Measurements from ENCODE around the gene VPS26B. TPM values are rescaled to one million over a fixed set of nuclear protein-coding genes. Genes with fewer than 3 reads are reported as not detected.

The VPS26B gene
- total and polyA plus RNA-seq, 4 donors: 17.1 to 37.6 (median 27.4) TPM

GRCh38 chr11:134245434-134245833 lies 21.0 kb downstream of the VPS26B start:
- peaks cover 20 to 69% (median 41%) of the 10 kb centered on the region in 4 donors for H3K36me3 ChIP-seq (ENCODE audit: control insufficient read depth in 4 of 4, insufficient read depth in 4 of 4, low read length in 4 of 4)
- ATAC-seq (ENCODE audit: insufficient read depth, low FRiP score) (no peak), DNase-seq (no peak)
- H3K9me3 ChIP-seq (ENCODE audit: control insufficient read depth in 4 of 4, insufficient read depth in 3 of 4, low read length in 3 of 4): no peaks in the 10 kb centered on the region
- H3K4me3 ChIP-seq: no peak overlapping the region
- H3K4me1 ChIP-seq (ENCODE audit: control insufficient read depth in 5 of 5, insufficient read depth in 5 of 5, low read length in 5 of 5): no peaks in the 10 kb centered on the region
- H3K27ac ChIP-seq (ENCODE audit: low read depth in 1 of 2, low read length in 1 of 2): no peak overlapping the region
- H3K9ac ChIP-seq (ENCODE audit: insufficient read depth in 1 of 2, low read length in 2 of 2): no peak overlapping the region
- no peak for TF ChIP-seq CTCF (IDR thresholded peaks at IDR 0.05; ENCODE audit: control extremely low read depth, extremely low read depth)
- WGBS, 2 donors: 95 to 97% methylated on average over 14 of the region's 14 CpGs
- no peaks in the 10 kb centered on the region for H3K27me3 ChIP-seq (ENCODE audit: control insufficient read depth in 3 of 3, insufficient read depth in 3 of 3, low read length in 2 of 3)

GRCh38 chr11:134246100-134246499 lies 21.6 kb downstream of the VPS26B start:
- Histone ChIP-seq H3K9ac (ENCODE audit: insufficient read depth in 1 of 2, low read length in 2 of 2) (no peak overlapping the region), H3K4me1 (ENCODE audit: control insufficient read depth in 5 of 5, insufficient read depth in 5 of 5, low read length in 5 of 5) (no peaks in the 10 kb centered on the region), H3K27ac (ENCODE audit: low read depth in 1 of 2, low read length in 1 of 2) (no peak overlapping the region), H3K36me3 (ENCODE audit: control insufficient read depth in 4 of 4, insufficient read depth in 4 of 4, low read length in 4 of 4) (peaks cover 24 to 71% (median 43%) of the 10 kb centered on the region in 4 donors), H3K27me3 (ENCODE audit: control insufficient read depth in 3 of 3, insufficient read depth in 3 of 3, low read length in 2 of 3) (no peaks in the 10 kb centered on the region), H3K9me3 (ENCODE audit: control insufficient read depth in 4 of 4, insufficient read depth in 3 of 4, low read length in 3 of 4) (no peaks in the 10 kb centered on the region), H3K4me3 (no peak overlapping the region)
- WGBS, 2 donors: 91 to 95% methylated on average over 11 of the region's 11 CpGs
- no peak for DNase-seq
- TF ChIP-seq CTCF (IDR thresholded peaks at IDR 0.05; ENCODE audit: control extremely low read depth, extremely low read depth): no peak
- ATAC-seq (ENCODE audit: insufficient read depth, low FRiP score): no peak

- Histone ChIP-seq H3K4me3 (no peak overlapping the region), H3K27ac (ENCODE audit: low read depth in 1 of 2, low read length in 1 of 2) (no peak overlapping the region), H3K4me1 (ENCODE audit: control insufficient read depth in 5 of 5, insufficient read depth in 5 of 5, low read length in 5 of 5) (peaks cover 0 to under 1% (median 0%) of the 10 kb centered on the region in 5 donors), H3K27me3 (ENCODE audit: control insufficient read depth in 3 of 3, insufficient read depth in 3 of 3, low read length in 2 of 3) (no peaks in the 10 kb centered on the region), H3K36me3 (ENCODE audit: control insufficient read depth in 4 of 4, insufficient read depth in 4 of 4, low read length in 4 of 4) (peaks cover 24 to 66% (median 40%) of the 10 kb centered on the region in 4 donors), H3K9ac (ENCODE audit: insufficient read depth in 1 of 2, low read length in 2 of 2) (no peak overlapping the region), H3K9me3 (ENCODE audit: control insufficient read depth in 4 of 4, insufficient read depth in 3 of 4, low read length in 3 of 4) (no peaks in the 10 kb centered on the region)
- 88 to 94% methylated on average over 4 of the region's 4 CpGs for WGBS, 2 donors
- no peak for DNase-seq
- TF ChIP-seq CTCF (IDR thresholded peaks at IDR 0.05; ENCODE audit: control extremely low read depth, extremely low read depth): no peak
- ATAC-seq (ENCODE audit: insufficient read depth, low FRiP score): no peak
Measured at GRCh38 chr11:134246678-134247077, 22.2 kb downstream of the VPS26B start.

- H3K4me3 ChIP-seq: no peak overlapping the region
- no peak for TF ChIP-seq CTCF (IDR thresholded peaks at IDR 0.05; ENCODE audit: control extremely low read depth, extremely low read depth)
- no peak for ATAC-seq (ENCODE audit: insufficient read depth, low FRiP score)
- 67 to 79% methylated on average over 7 of the region's 7 CpGs for WGBS, 2 donors
- DNase-seq: no peak
- no peaks in the 10 kb centered on the region for H3K27me3 ChIP-seq (ENCODE audit: control insufficient read depth in 3 of 3, insufficient read depth in 3 of 3, low read length in 2 of 3)
- H3K36me3 ChIP-seq (ENCODE audit: control insufficient read depth in 4 of 4, insufficient read depth in 4 of 4, low read length in 4 of 4): peaks cover 16 to 49% (median 25%) of the 10 kb centered on the region in 4 donors
- no peak overlapping the region for H3K9ac ChIP-seq (ENCODE audit: insufficient read depth in 1 of 2, low read length in 2 of 2)
- peaks cover 0 to 10% (median 4%) of the 10 kb centered on the region in 5 donors for H3K4me1 ChIP-seq (ENCODE audit: control insufficient read depth in 5 of 5, insufficient read depth in 5 of 5, low read length in 5 of 5)
- H3K9me3 ChIP-seq (ENCODE audit: control insufficient read depth in 4 of 4, insufficient read depth in 3 of 4, low read length in 3 of 4): no peaks in the 10 kb centered on the region
- H3K27ac ChIP-seq (ENCODE audit: low read depth in 1 of 2, low read length in 1 of 2): no peak overlapping the region
Measured at GRCh38 chr11:134248910-134249480, 24.5 kb downstream of the VPS26B start.
